Mesothelial cell of epicardium (in vitro differentiated cells): ENCODE results near the gene DYNLT1. TPM values are rescaled to one million over a fixed set of nuclear protein-coding genes. Genes with fewer than 3 reads are reported as not detected.

ENCODE experiments used
- DNase-seq, 2 experiments: peaks; one replicate each; pipeline ENCODE4 v3.0.0; 2021; ENCODE audit warnings: low spot score in 2 of 2; ENCODE audit not compliant: unreplicated experiment in 2 of 2
- H3K27ac Mint-ChIP-seq: 2 replicates; pipeline ENCODE4 v1.8.0; 2021; ENCODE audit warnings: mixed read lengths
- H3K27me3 Mint-ChIP-seq: 2 replicates; pipeline ENCODE4 v1.8.0; 2021; ENCODE audit warnings: low read depth, mixed read lengths
- H3K36me3 Mint-ChIP-seq: 2 replicates; pipeline ENCODE4 v1.8.0; 2021; ENCODE audit warnings: mixed read lengths
- H3K4me1 Mint-ChIP-seq: 2 replicates; pipeline ENCODE4 v1.8.0; 2021; ENCODE audit warnings: mixed read lengths
- H3K4me3 Mint-ChIP-seq: 2 replicates; pipeline ENCODE4 v1.8.0; 2021; ENCODE audit warnings: mild to moderate bottlenecking, moderate library complexity, mixed read lengths
- H3K9me3 Mint-ChIP-seq: 2 replicates; pipeline ENCODE4 v1.8.0; 2021; ENCODE audit warnings: mixed read lengths
- CTCF ChIP-seq: fragments of 200-600 bp; sonication (generic); IDR thresholded peaks from one replicate; pipeline ENCODE4 v1.5.0; 2021; ENCODE audit warnings: antibody characterized with exemption; ENCODE audit not compliant: unreplicated experiment
- total RNA-seq: library from RNA; stranded (reverse); gene quantifications from 3 replicates; pipeline ENCODE4 v1.2.1, GENCODE V29; 2021

DYNLT1 gene
- total RNA-seq, 1 donor from 2014 or later: 142 TPM

- no peaks in the 10 kb centered on the region for H3K27me3 Mint-ChIP-seq
- TF ChIP-seq CTCF: no peak
- no peaks in the 10 kb centered on the region for H3K9me3 Mint-ChIP-seq
- peaks cover 22% of the 10 kb centered on the region for H3K36me3 Mint-ChIP-seq
- H3K4me1 Mint-ChIP-seq: peaks cover 26% of the 10 kb centered on the region
- peak overlapping the region; percentile 59 for H3K4me3 Mint-ChIP-seq
- H3K27ac Mint-ChIP-seq: peak overlapping the region; percentile 97
- DNase-seq: no peak
Observed at GRCh38 chr6:158611039-158611438, 33.5 kb downstream of the DYNLT1 start.

GRCh38 chr6:158610319-158610968 is 34.1 kb downstream of the DYNLT1 start:
- Mint-ChIP-seq H3K27ac (peak overlapping the region; percentile 71), H3K27me3 (no peaks in the 10 kb centered on the region), H3K36me3 (peaks cover 20% of the 10 kb centered on the region), H3K9me3 (no peaks in the 10 kb centered on the region), H3K4me1 (peaks cover 26% of the 10 kb centered on the region), H3K4me3 (no peak overlapping the region)
- no peak for TF ChIP-seq CTCF
- DNase-seq: no peak

- Mint-ChIP-seq H3K4me1 (peaks cover 26% of the 10 kb centered on the region), H3K27ac (no peak overlapping the region), H3K9me3 (no peaks in the 10 kb centered on the region), H3K36me3 (peaks cover 14% of the 10 kb centered on the region), H3K27me3 (no peaks in the 10 kb centered on the region), H3K4me3 (no peak overlapping the region)
- TF ChIP-seq CTCF: no peak
- no peak for DNase-seq
Observed at GRCh38 chr6:158609455-158610155, 34.9 kb downstream of the DYNLT1 start.

- no peak overlapping the region for H3K27ac Mint-ChIP-seq
- peaks cover 10% of the 10 kb centered on the region for H3K36me3 Mint-ChIP-seq
- no peaks in the 10 kb centered on the region for H3K27me3 Mint-ChIP-seq
- no peaks in the 10 kb centered on the region for H3K9me3 Mint-ChIP-seq
- peaks cover 28% of the 10 kb centered on the region for H3K4me1 Mint-ChIP-seq
- TF ChIP-seq CTCF: no peak
- H3K4me3 Mint-ChIP-seq: no peak overlapping the region
- DNase-seq: no peak
Observed at GRCh38 chr6:158608221-158608620, 36.3 kb downstream of the DYNLT1 start.

- H3K36me3 Mint-ChIP-seq: peaks cover 12% of the 10 kb centered on the region
- DNase-seq: no peak
- peaks cover 22% of the 10 kb centered on the region for H3K4me1 Mint-ChIP-seq
- H3K9me3 Mint-ChIP-seq: no peaks in the 10 kb centered on the region
- no peak for TF ChIP-seq CTCF
- no peak overlapping the region for H3K27ac Mint-ChIP-seq
- H3K4me3 Mint-ChIP-seq: no peak overlapping the region
- H3K27me3 Mint-ChIP-seq: no peaks in the 10 kb centered on the region
Observed at GRCh38 chr6:158607411-158608170, 37.0 kb downstream of the DYNLT1 start.
